ENCODE data around the gene ITGAE.
"Not testable (repeated sequence)": the region's sequence is repeated elsewhere in the genome, so short reads cannot be mapped to it uniquely, and the experiment has no call there.

Gene ITGAE, protein sequence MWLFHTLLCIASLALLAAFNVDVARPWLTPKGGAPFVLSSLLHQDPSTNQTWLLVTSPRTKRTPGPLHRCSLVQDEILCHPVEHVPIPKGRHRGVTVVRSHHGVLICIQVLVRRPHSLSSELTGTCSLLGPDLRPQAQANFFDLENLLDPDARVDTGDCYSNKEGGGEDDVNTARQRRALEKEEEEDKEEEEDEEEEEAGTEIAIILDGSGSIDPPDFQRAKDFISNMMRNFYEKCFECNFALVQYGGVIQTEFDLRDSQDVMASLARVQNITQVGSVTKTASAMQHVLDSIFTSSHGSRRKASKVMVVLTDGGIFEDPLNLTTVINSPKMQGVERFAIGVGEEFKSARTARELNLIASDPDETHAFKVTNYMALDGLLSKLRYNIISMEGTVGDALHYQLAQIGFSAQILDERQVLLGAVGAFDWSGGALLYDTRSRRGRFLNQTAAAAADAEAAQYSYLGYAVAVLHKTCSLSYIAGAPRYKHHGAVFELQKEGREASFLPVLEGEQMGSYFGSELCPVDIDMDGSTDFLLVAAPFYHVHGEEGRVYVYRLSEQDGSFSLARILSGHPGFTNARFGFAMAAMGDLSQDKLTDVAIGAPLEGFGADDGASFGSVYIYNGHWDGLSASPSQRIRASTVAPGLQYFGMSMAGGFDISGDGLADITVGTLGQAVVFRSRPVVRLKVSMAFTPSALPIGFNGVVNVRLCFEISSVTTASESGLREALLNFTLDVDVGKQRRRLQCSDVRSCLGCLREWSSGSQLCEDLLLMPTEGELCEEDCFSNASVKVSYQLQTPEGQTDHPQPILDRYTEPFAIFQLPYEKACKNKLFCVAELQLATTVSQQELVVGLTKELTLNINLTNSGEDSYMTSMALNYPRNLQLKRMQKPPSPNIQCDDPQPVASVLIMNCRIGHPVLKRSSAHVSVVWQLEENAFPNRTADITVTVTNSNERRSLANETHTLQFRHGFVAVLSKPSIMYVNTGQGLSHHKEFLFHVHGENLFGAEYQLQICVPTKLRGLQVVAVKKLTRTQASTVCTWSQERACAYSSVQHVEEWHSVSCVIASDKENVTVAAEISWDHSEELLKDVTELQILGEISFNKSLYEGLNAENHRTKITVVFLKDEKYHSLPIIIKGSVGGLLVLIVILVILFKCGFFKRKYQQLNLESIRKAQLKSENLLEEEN

DNA sequence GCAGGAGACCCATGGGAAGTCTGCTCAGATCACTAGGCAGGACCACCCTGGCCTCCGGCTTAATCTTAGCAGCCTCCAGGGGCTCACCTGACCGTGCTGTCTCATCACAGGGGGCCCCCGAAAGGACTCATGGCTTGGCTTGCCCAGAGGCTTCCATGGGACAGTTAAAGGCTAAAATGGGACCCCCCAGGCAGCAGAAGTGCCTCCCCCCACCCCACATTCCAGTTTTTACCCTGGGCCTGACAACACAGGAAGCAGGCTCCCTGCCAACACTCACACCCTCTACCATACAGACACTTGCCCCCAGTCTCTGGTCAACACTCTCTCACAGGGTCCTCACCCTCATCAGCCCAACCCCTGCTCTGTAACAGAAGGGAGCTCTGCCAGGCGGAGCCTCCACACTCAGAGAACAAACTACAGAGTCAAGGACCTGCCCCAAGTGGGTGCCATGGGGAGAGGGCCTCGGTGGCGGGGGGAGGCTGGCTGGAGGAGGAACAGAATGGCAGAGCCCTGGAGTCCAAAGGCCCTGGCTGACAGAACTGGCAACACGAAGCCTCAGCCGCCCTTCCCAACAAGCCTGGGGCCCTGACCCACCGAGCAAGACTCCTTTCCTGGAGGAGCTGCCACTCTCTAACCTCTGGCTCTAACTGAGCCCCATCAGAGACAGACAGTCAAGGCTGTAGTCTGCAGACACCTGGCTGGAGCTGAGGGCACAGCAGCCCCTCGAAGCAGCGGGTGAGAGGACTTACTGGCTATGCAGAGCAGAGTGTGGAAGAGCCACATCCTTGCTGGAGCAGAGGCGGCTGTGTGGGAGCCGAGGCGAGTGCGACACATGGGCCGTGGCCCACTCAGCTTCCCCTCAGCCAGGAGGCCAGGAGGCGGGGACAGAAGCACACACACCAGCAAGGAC lies at the start of gene ITGAE:
ITGAE (minus strand) TSS at position 827 of the 910 bp plus-strand sequence; CDS start at position 783, 44 bp downstream.
- Mint-ChIP-seq H3K27me3 (no peaks in the 10 kb centered on the region), H3K4me1 (peaks cover 43% of the 10 kb centered on the region), H3K9me3 (no peaks in the 10 kb centered on the region), H3K36me3 (ENCODE audit: insufficient read depth) (peaks cover 16% of the 10 kb centered on the region), H3K27ac (ENCODE audit: low read depth) (peak within 1 kb of the TSS; percentile 76), H3K4me3 (peak within 1 kb of the TSS; percentile 56)
- no peak for ATAC-seq (replicated peaks; ENCODE audit: extremely low read depth, poor library complexity, severe bottlenecking)
- no peak for DNase-seq (ENCODE audit: low spot score in 2 of 2)

DNA sequence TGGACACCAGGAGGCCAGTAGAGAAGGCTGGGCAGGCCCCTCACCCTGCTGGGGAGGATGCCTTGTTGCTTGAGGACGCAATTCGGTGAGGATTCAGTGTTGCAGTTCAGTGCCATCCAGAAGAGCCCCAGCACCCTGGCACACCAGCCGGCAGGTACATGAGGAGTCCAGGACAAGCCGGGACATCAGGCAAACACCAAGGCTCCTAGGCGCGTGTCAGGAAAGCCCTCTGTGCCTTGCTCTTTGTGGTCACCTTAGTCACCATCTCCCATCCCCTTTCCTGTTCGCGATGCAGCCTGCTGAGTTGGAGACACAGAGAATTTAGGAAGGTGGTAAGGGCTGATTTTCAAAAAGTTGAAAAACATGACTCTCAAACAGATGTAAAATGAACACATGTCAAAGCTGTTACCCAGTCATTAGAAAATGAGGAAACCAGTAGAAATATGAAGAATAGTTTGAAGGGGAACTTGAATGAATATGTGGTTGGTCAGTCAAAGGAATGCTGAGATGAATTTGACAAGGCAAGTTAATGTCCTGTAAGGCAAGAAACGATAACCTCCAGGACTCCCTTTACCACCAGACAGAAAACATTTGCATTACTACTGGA lies 47.3 kb upstream of the ITGAE start:
- H3K9me3 Mint-ChIP-seq, result no peaks in the 10 kb centered on the region
- H3K36me3 Mint-ChIP-seq (ENCODE audit: insufficient read depth), result peaks cover 15% of the 10 kb centered on the region

DNA sequence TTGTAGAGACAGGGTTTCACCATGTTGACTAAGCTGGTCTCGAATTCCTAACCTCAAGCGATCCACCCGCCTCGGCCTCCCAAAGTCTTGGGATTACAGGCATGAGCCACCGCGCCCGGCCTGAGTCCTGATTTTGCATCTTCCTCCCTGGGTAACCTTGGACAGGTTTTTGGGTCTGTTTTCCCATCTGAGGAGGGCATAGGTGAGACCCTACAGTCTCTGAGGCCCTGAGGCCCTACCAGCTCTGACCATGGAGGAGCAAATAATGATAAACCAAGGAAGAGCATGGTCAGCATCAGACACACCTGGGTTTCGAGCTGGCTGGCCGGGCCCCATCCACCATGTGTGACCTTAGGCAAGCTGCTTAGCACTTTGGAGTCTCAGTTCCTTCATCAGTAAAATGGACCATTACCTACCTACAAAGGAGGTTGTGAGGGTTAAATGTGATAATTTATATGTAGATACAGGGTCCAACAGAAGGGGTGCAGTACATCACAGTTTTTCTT lies 46.2 kb upstream of the ITGAE start:
- Mint-ChIP-seq H3K27me3 (peaks cover 11% of the 10 kb centered on the region), H3K27ac (ENCODE audit: low read depth) (peak overlapping the region; percentile 78), H3K9me3 (no peaks in the 10 kb centered on the region), H3K36me3 (ENCODE audit: insufficient read depth) (peaks cover 20% of the 10 kb centered on the region), H3K4me3 (peak overlapping the region; percentile 90), H3K4me1 (peaks cover 20% of the 10 kb centered on the region)
- ATAC-seq (replicated peaks; ENCODE audit: extremely low read depth, poor library complexity, severe bottlenecking), result no peak
- DNase-seq (ENCODE audit: low spot score in 2 of 2), result no peak

More for the DNA sequence above, 47.3 kb upstream of the ITGAE start:
- DNase-seq (ENCODE audit: low spot score in 2 of 2) (no peak), ATAC-seq (replicated peaks; ENCODE audit: extremely low read depth, poor library complexity, severe bottlenecking) (no peak)
- Mint-ChIP-seq H3K27me3 (peaks cover 20% of the 10 kb centered on the region), H3K27ac (ENCODE audit: low read depth) (no peak overlapping the region), H3K4me1 (peaks cover 20% of the 10 kb centered on the region), H3K4me3 (no peak overlapping the region)

DNA sequence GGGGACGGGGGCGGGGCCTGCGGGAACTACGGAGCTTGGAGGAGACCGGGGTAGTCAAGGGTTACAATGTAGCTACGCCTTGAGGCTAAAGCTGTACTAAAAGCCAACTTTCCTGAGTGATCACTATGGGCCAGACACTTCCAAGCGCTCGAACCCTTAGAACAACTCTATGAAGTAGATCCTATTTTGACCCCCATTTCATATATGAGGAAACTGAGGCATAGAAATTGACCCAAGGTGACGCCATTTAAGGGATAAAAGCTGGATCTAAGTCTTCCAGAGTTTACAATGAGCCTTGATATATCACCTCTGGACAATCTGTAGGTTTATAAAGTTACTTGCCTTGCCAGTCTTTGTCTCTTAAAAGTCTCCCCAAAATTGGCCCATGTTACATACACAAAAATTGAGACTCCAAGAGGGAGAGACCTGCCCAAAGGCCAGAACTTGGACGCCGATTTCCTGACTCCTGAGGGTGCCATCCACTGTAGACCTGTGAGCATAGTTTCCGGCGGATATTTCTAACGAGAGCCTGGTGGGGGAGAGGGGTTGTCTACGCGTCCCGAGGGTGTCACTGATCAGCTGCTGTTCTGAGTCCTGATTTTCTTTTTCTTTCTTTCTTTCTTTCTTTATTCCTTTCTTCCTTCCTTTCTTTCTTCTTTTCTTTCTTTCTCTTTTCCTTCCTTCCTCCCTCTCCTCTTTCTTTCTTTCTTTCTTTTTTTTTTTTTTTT lies 45.6 kb upstream of the ITGAE start:
- H3K27ac Mint-ChIP-seq (ENCODE audit: low read depth), result peak overlapping the region; percentile 83
- peaks cover 21% of the 10 kb centered on the region for H3K36me3 Mint-ChIP-seq (ENCODE audit: insufficient read depth)
- H3K4me3 Mint-ChIP-seq, result peak overlapping the region; percentile 90
- H3K27me3 Mint-ChIP-seq, result peaks cover 5% of the 10 kb centered on the region
- H3K9me3 Mint-ChIP-seq, result no peaks in the 10 kb centered on the region
- ATAC-seq (replicated peaks; ENCODE audit: extremely low read depth, poor library complexity, severe bottlenecking) (no peak), DNase-seq (ENCODE audit: low spot score in 2 of 2) (no peak)
- peaks cover 20% of the 10 kb centered on the region for H3K4me1 Mint-ChIP-seq

DNA sequence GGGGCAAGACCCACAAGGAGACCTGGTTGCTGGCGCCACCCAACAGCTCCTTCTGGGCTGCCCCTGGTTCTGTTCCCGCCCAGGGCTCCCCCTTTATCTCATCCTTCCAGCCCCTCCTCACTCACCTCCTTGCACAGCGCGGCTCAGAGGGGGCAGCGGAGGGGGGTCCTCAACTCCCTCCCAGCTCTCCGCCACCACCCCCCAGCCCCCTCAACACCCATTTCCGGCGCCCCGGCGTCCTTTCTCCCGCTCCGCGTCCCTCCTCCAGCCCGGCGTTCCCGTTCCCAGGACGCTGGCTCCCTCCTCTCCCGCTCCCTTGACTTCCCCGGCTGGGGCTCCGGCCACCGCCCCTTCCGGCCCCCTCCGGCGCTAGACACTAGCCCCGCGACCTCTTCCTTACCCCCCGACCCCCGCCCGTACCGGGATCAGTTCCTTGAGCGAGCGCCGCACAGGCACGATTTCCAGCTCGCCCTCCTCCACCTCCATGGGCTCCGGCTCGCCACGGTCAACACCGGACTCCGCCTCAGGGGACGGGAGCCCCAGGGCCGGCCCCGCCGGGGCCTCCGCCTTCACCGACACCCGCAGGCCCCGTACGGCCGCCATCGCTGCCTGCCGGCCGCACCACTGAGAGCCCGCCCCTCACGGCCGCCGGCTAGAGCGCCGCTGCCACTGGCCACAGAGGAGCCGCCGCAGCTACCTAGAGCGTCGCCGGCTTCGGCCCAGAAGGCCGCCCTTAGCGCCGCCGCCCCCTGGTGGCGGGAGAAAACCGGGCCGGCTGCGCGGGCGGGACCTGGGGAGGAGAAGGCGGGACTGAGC lies 44.8 kb upstream of the ITGAE start, which contains the start of gene NCBP3:
NCBP3 (minus strand) TSS at position 626 of the 816 bp plus-strand sequence; CDS start at position 603, 23 bp downstream.
- peak within 1 kb of the TSS; percentile 83 for H3K27ac Mint-ChIP-seq (ENCODE audit: low read depth)
- peaks cover 29% of the 10 kb centered on the region for H3K36me3 Mint-ChIP-seq (ENCODE audit: insufficient read depth)
- H3K9me3 Mint-ChIP-seq, result no peaks in the 10 kb centered on the region
- peak within 1 kb of the TSS; percentile 90 for H3K4me3 Mint-ChIP-seq
- peaks cover 27% of the 10 kb centered on the region for H3K4me1 Mint-ChIP-seq
- peak; percentile 75 to 85 for DNase-seq (ENCODE audit: low spot score in 2 of 2)
- H3K27me3 Mint-ChIP-seq, result no peaks in the 10 kb centered on the region
- ATAC-seq (replicated peaks; ENCODE audit: extremely low read depth, poor library complexity, severe bottlenecking), result peak; percentile 93

DNA sequence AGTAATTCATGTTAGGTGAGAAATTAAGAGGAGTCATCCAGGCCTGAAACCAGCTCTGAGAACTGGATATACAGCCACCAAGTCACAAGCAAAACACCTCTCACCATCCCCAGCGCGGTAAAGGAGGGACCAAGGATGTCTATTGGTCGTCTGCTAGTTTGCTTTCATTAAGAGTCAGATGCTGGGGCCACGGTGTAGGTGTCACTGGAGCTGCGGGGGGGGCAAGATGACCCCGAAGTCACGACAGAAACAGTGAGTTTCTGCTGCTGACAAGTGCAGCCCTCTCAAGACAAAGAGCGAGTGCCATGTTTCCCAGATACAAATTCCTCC lies 44.3 kb upstream of the ITGAE start:
- H3K9me3 Mint-ChIP-seq, result no peaks in the 10 kb centered on the region
- ATAC-seq (replicated peaks; ENCODE audit: extremely low read depth, poor library complexity, severe bottlenecking) (peak; percentile 34), DNase-seq (ENCODE audit: low spot score in 2 of 2) (peak in 1 of 2 donors; percentile 25)
- H3K36me3 Mint-ChIP-seq (ENCODE audit: insufficient read depth), result peaks cover 30% of the 10 kb centered on the region
- no peaks in the 10 kb centered on the region for H3K27me3 Mint-ChIP-seq
- H3K27ac Mint-ChIP-seq (ENCODE audit: low read depth), result peak overlapping the region; percentile 83
- peak overlapping the region; percentile 90 for H3K4me3 Mint-ChIP-seq
- H3K4me1 Mint-ChIP-seq, result peaks cover 32% of the 10 kb centered on the region

DNA sequence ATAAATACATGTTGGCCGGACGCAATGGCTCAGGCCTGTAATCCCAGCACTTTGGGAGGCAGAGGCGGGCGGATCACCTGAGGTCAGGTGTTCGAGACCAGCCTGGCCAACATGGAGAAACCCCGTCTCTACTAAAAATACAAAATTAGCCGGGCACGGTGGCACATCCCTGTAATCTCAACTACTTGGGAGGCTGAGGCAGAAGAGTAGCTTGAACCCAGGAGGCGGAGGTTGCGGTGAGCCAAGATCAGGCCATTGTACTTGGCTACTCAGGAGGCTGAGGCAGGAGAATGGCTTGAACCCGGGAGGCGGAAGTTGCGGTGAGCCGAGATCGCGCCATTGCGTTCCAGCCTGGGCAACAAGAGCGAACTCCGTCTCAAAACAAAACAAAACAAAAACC lies 43.6 kb upstream of the ITGAE start:
- peaks cover 37% of the 10 kb centered on the region for H3K36me3 Mint-ChIP-seq (ENCODE audit: insufficient read depth)
- not testable (repeated sequence) for H3K27me3 Mint-ChIP-seq; H3K9me3 Mint-ChIP-seq; H3K27ac Mint-ChIP-seq (ENCODE audit: low read depth); DNase-seq (ENCODE audit: low spot score in 2 of 2); ATAC-seq (replicated peaks; ENCODE audit: extremely low read depth, poor library complexity, severe bottlenecking)
- peak overlapping the region; percentile 90 for H3K4me3 Mint-ChIP-seq
- peaks cover 32% of the 10 kb centered on the region for H3K4me1 Mint-ChIP-seq

DNA sequence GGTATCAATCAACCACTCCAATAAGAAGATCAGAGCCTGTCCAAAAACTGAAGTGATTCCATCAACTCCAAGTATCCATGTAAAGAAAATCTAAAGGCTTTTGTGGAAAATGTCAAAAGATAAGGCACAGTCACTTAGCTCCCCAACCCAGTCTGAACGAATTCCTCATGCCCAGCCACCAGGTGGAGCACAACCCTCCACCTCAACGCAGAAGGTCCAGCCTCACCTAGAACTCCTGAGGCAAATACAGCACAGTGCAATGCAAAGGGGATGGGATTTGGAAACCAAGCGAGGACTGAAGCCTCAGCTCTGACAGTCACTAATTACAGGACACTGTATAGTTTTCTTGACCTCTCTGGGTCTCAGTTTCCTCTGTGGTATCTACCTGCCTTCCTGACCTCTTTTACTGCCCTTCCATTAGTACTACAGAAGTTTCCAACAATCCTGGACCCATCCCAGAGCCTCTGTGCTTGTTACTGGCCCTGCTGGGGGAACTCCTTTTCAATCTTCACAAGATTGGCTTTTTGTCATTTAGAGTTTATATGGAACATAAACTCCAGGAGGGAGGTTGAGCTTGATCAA lies 43.0 kb upstream of the ITGAE start:
- Mint-ChIP-seq H3K36me3 (ENCODE audit: insufficient read depth) (peaks cover 40% of the 10 kb centered on the region), H3K4me3 (peak overlapping the region; percentile 90), H3K27me3 (no peaks in the 10 kb centered on the region), H3K27ac (ENCODE audit: low read depth) (no peak overlapping the region), H3K4me1 (peaks cover 32% of the 10 kb centered on the region), H3K9me3 (no peaks in the 10 kb centered on the region)
- no peak for DNase-seq (ENCODE audit: low spot score in 2 of 2)
- ATAC-seq (replicated peaks; ENCODE audit: extremely low read depth, poor library complexity, severe bottlenecking), result no peak

DNA sequence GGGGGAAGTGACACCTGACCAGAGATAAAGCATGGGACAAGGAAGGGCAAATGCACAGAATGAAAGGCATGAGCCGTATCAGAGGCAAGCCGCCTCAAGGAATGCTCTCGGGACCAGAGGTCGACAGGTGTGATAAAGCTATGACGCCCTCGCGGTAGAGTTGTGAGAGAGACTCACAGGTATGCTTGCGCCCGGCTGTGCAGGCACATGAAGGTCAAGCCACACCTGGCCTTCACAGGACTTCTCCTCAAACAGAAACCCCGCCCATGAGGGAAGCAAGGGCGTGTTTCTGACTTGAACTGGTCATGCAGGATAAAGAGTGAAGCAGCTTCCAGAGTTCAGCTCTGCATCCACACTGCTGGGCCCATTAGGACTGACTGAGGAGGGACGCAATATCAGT lies 37.2 kb upstream of the ITGAE start:
- no peak for DNase-seq (ENCODE audit: low spot score in 2 of 2)
- no peak overlapping the region for H3K27ac Mint-ChIP-seq (ENCODE audit: low read depth)
- H3K27me3 Mint-ChIP-seq, result no peaks in the 10 kb centered on the region
- no peak overlapping the region for H3K4me3 Mint-ChIP-seq
- no peak for ATAC-seq (replicated peaks; ENCODE audit: extremely low read depth, poor library complexity, severe bottlenecking)
- H3K36me3 Mint-ChIP-seq (ENCODE audit: insufficient read depth), result peaks cover 68% of the 10 kb centered on the region
- H3K4me1 Mint-ChIP-seq, result peaks cover 30% of the 10 kb centered on the region
- H3K9me3 Mint-ChIP-seq, result no peaks in the 10 kb centered on the region

DNA sequence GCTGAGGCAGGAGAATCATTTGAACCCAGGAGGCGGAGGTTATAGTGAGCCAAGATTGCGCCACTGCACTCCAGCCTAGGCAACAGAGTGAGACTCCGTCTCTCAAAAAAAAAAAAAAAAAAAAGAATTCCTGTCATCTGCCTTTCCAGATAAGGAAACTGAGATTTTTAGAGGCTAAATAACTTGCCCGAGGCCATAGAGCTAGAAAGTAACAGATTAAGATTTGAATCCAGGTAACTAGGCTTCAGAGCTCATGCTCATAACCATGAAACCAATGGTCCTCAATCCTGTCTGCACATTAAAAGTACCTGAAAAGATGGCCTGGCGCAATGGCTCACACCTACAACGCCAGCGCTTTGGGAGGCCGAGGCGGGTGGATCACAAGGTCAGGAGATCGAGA lies 35.6 kb upstream of the ITGAE start:
- no peak overlapping the region for H3K4me3 Mint-ChIP-seq
- DNase-seq (ENCODE audit: low spot score in 2 of 2) (no peak), ATAC-seq (replicated peaks; ENCODE audit: extremely low read depth, poor library complexity, severe bottlenecking) (no peak)
- no peaks in the 10 kb centered on the region for H3K27me3 Mint-ChIP-seq
- no peaks in the 10 kb centered on the region for H3K9me3 Mint-ChIP-seq
- H3K4me1 Mint-ChIP-seq, result peaks cover 30% of the 10 kb centered on the region
- H3K27ac Mint-ChIP-seq (ENCODE audit: low read depth), result no peak overlapping the region
- H3K36me3 Mint-ChIP-seq (ENCODE audit: insufficient read depth), result peaks cover 67% of the 10 kb centered on the region

Measured in central memory CD8-positive, alpha-beta T cell (primary cell).